NT2/D1 (cell line): Measurements from ENCODE around the gene SMC4.

Experiments
- YY1 ChIP-seq: IDR thresholded peaks from 2 replicates; pipeline ENCODE4 v1.6.1; 2011; ENCODE audit not compliant: insufficient read length, insufficient read depth
- ZNF274 ChIP-seq: IDR thresholded peaks from 2 replicates; pipeline ENCODE4 v1.6.1; 2011; ENCODE audit warnings: mild to moderate bottlenecking, low read depth, low read length

GRCh38 chr3:160446522-160447056 is 47.1 kb downstream of the SMC4 start:
- TF ChIP-seq ZNF274 (no peak), YY1 (no peak)
